Hepatocyte (in vitro differentiated cells): ENCODE results near the gene ARID2.

Source experiments
- EZH2 ChIP-seq: fragments of 200-600 bp; sonication (generic); IDR thresholded peaks from 2 replicates; pipeline ENCODE4 v1.6.1; 2016; ENCODE audit warnings: antibody characterized with exemption, mild to moderate bottlenecking, borderline replicate concordance
- TF ChIP-seq, protein P1 (sequence below): fragments of 200-600 bp; sonication (generic); IDR thresholded peaks from 2 replicates; pipeline ENCODE4 v1.5.1; 2016; ENCODE audit warnings: antibody characterized with exemption, mild to moderate bottlenecking; ENCODE audit not compliant: poor library complexity

DNA sequence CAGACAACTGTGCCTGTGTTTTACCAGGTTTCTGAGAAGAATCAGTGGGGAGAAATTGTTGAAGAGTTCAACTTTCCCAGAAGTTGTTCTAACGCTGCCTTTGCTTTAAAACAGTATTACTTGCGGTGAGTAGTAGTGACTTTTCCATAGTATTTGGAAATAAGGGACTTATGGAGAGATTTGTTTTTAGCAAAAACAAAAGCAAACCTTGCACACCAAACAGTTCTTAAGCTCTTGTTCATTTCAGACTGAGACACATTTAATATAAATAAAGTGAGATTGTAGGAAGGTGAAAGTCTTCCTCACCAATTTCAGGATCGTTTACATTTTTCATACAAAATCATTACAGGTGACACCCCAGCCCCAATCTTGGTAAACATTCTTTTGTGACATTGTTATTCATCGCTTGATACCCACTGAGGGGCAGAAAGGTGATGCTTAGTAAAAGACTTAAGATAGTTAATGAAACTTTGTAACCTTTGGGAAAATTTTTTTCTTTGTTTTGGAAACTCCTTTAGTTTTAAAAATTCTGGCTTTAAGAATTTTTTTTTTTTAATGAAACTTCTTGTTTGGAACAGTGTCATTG lies 1.8 kb downstream of the ARID2 start:
- TF ChIP-seq, protein P1, sequence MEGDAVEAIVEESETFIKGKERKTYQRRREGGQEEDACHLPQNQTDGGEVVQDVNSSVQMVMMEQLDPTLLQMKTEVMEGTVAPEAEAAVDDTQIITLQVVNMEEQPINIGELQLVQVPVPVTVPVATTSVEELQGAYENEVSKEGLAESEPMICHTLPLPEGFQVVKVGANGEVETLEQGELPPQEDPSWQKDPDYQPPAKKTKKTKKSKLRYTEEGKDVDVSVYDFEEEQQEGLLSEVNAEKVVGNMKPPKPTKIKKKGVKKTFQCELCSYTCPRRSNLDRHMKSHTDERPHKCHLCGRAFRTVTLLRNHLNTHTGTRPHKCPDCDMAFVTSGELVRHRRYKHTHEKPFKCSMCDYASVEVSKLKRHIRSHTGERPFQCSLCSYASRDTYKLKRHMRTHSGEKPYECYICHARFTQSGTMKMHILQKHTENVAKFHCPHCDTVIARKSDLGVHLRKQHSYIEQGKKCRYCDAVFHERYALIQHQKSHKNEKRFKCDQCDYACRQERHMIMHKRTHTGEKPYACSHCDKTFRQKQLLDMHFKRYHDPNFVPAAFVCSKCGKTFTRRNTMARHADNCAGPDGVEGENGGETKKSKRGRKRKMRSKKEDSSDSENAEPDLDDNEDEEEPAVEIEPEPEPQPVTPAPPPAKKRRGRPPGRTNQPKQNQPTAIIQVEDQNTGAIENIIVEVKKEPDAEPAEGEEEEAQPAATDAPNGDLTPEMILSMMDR = no peak
- TF ChIP-seq EZH2 = no peak
